Activated CD8-positive, alpha-beta memory T cell treated with anti-CD3 and anti-CD28 coated beads, Interleukin-2, amount 50 U/mL, for 1 hour (primary cell): ENCODE data around the gene NDRG2.

Experiments used
- DNase-seq: peaks from one replicate; pipeline ENCODE4 v3.0.0-alpha.2; 2020; ENCODE audit errors: extremely low read depth

Gene NDRG2

DNA sequence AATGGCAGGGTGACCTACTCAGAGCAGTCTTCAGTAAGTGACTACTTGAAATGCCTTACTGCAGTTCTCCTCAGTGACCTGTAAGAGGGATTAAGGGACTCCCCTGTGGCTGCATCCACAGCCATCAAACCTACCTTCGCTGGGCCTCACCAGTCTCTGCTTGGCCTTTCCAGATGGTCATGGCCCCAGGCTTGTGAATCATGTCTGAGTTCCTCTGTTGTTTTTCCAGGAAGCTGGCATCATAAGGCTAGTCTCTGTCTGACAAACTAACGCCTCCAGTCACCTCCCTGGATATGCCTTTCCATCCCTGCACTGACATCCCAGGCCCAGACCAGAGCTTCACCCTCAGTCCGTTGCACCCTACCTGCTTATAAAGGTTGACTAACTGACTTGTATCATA, 55.5 kb downstream of the NDRG2 start:
- no peak for DNase-seq
